ENCODE measurements around the gene RBM48.

DNA sequence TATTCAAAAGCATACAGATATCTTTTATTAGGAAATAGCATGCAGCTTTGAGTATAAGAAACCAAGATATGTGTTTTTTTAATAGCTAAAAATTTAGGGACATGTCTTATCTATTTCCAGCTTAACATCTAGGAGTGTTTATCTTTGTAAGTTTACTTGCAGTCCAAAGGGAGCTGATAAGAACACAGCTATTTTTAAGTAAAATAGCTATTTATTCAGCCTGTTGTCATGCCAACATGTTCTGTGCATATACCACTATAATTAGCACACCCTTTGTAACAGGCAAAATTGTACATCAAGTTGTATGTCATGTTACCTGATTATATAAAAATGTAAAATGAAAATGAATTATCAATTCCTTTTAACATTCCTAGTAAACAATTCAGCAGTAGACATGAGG is 32.0 kb downstream of the RBM48 start:
- no peak for TF ChIP-seq POLR2AphosphoS5 (IDR thresholded peaks at IDR 0.05; ENCODE audit: low read depth, low read length)
- TF ChIP-seq POLR2A (IDR thresholded peaks at IDR 0.05; ENCODE audit: low read depth, low read length) = no peak
